ENCODE data around the gene STX8.
"Not testable (repeated sequence)": the region's sequence is repeated elsewhere in the genome, so short reads cannot be mapped to it uniquely, and the experiment has no call there.

Gene STX8

GRCh38 chr17:9342225-9342624 lies 233.4 kb downstream of the STX8 start:
- no peak for DNase-seq (ENCODE audit: low read depth)

- no peak for DNase-seq (ENCODE audit: low read depth)
Measured at GRCh38 chr17:9339958-9340357, 235.7 kb downstream of the STX8 start.

- not testable (repeated sequence) for DNase-seq (ENCODE audit: low read depth)
Measured at GRCh38 chr17:9339482-9339881, 236.1 kb downstream of the STX8 start.

GRCh38 chr17:9336817-9337216 lies 238.8 kb downstream of the STX8 start:
- no peak for DNase-seq (ENCODE audit: low read depth)

GRCh38 chr17:9334536-9335446 lies 240.8 kb downstream of the STX8 start:
- DNase-seq (ENCODE audit: low read depth) = no peak

- DNase-seq (ENCODE audit: low read depth) = no peak
Measured at GRCh38 chr17:9332132-9332494, 243.5 kb downstream of the STX8 start.

GRCh38 chr17:9331279-9332131 lies 244.1 kb downstream of the STX8 start:
- DNase-seq (ENCODE audit: low read depth) = no peak

- no peak for DNase-seq (ENCODE audit: low read depth)
Measured at GRCh38 chr17:9330611-9331271, 244.9 kb downstream of the STX8 start.

GRCh38 chr17:9330141-9330540 lies 245.5 kb downstream of the STX8 start:
- no peak for DNase-seq (ENCODE audit: low read depth)

GRCh38 chr17:9329251-9329921 lies 246.2 kb downstream of the STX8 start:
- DNase-seq (ENCODE audit: low read depth) = no peak

GRCh38 chr17:9324864-9325263 lies 250.8 kb downstream of the STX8 start:
- DNase-seq (ENCODE audit: low read depth) = peak; percentile 45

GRCh38 chr17:9322326-9322725 lies 253.3 kb downstream of the STX8 start:
- no peak for DNase-seq (ENCODE audit: low read depth)

GRCh38 chr17:9321890-9322289 lies 253.7 kb downstream of the STX8 start:
- DNase-seq (ENCODE audit: low read depth) = no peak

- DNase-seq (ENCODE audit: low read depth) = no peak
Measured at GRCh38 chr17:9315360-9315759, 260.3 kb downstream of the STX8 start.

- DNase-seq (ENCODE audit: low read depth) = no peak
Measured at GRCh38 chr17:9313346-9313745, 262.3 kb downstream of the STX8 start.

- no peak for DNase-seq (ENCODE audit: low read depth)
Measured at GRCh38 chr17:9309216-9309615, 266.4 kb downstream of the STX8 start.

GRCh38 chr17:9308069-9308468 lies 267.6 kb downstream of the STX8 start:
- DNase-seq (ENCODE audit: low read depth) = no peak

- no peak for DNase-seq (ENCODE audit: low read depth)
Measured at GRCh38 chr17:9307313-9307998, 268.2 kb downstream of the STX8 start.

- no peak for DNase-seq (ENCODE audit: low read depth)
Measured at GRCh38 chr17:9306086-9306485, 269.5 kb downstream of the STX8 start.

GRCh38 chr17:9299695-9300094 lies 275.9 kb downstream of the STX8 start:
- no peak for DNase-seq (ENCODE audit: low read depth)

GRCh38 chr17:9298776-9299295 lies 276.8 kb downstream of the STX8 start:
- DNase-seq (ENCODE audit: low read depth) = peak; percentile 6
